ENCODE measurements around the gene GCLC. TPM values are rescaled to one million over a fixed set of nuclear protein-coding genes. Genes with fewer than 3 reads are reported as not detected.

Gene GCLC
- 10 to 100 TPM; 63.5 to 84.3 (median 71.7) TPM for total RNA-seq

DNA sequence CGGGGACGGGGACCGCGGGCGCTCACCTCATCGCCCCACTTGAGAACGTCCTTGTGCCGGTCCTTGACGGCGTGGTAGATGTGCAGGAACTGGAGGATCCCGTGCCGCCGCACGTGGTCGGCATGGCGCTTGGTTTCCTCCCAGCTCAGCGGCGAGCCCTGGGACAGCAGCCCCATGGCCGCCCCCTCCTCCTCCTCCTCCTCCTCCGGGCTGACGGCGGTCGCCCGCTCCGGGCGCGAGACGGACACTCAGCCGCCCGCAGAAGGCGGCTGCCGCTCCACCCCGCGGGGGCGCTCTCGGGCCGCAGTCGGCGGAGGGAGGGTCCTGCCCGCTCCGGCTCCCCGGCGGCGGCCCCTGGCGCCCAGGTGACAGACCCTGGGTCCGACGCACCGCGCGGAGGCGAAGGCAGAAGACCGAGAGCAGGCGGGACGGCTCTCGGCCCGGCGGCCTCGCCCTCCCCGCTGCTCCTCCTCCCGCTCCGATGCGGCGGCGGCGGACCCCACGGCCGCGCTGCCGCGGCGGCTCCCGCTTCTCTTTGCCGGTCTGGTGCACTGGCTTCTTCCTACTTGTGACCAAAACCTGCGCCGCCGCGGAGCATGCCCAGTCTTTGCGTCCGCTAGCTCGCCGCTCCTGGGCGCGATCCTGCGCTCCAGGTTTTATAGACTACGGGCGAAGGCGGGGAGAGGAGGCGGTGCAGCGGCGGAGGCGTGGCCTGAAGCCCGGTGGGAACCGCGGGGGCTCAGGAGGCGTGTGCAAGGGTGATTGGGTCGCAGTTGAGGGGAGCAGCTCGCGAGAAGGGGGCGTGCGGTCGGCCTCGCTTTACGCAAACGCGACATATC lies at the start of gene GCLC:
Gene GCLC, minus strand, starts transcription at position 632 of the 839 bp plus-strand sequence. Its CDS starts 456 bp downstream, at position 176.
- 0 to 9% methylated on average over 5 to 7 of the region's 105 CpGs for WGBS, 2 donors (ENCODE audit: low coverage in 1 of 2)
- peak within 1 kb of the TSS; percentile 94 to 98 (median 96) for H3K27ac ChIP-seq
- peaks cover 0 to 77% (median 13%) of the 10 kb centered on the region in 3 donors for H3K4me1 ChIP-seq
- peak; percentile 91 to 94 for TF ChIP-seq POLR2A (IDR thresholded peaks at IDR 0.05)
- TF ChIP-seq, protein P1, sequence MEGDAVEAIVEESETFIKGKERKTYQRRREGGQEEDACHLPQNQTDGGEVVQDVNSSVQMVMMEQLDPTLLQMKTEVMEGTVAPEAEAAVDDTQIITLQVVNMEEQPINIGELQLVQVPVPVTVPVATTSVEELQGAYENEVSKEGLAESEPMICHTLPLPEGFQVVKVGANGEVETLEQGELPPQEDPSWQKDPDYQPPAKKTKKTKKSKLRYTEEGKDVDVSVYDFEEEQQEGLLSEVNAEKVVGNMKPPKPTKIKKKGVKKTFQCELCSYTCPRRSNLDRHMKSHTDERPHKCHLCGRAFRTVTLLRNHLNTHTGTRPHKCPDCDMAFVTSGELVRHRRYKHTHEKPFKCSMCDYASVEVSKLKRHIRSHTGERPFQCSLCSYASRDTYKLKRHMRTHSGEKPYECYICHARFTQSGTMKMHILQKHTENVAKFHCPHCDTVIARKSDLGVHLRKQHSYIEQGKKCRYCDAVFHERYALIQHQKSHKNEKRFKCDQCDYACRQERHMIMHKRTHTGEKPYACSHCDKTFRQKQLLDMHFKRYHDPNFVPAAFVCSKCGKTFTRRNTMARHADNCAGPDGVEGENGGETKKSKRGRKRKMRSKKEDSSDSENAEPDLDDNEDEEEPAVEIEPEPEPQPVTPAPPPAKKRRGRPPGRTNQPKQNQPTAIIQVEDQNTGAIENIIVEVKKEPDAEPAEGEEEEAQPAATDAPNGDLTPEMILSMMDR (IDR thresholded peaks at IDR 0.05) = peak; percentile 70 to 93 (median 73)
- TF ChIP-seq POLR2AphosphoS5 (IDR thresholded peaks at IDR 0.05) = peak; percentile 90
- TF ChIP-seq EP300 (IDR thresholded peaks at IDR 0.05) = no peak
- peak within 1 kb of the TSS; percentile 69 to 96 for H3K4me3 ChIP-seq
- no peaks in the 10 kb centered on the region for H3K27me3 ChIP-seq
- peak; percentile 81 for ATAC-seq
- no peaks in the 10 kb centered on the region for H3K9me3 ChIP-seq
- no peaks in the 10 kb centered on the region for H3K36me3 ChIP-seq

DNA sequence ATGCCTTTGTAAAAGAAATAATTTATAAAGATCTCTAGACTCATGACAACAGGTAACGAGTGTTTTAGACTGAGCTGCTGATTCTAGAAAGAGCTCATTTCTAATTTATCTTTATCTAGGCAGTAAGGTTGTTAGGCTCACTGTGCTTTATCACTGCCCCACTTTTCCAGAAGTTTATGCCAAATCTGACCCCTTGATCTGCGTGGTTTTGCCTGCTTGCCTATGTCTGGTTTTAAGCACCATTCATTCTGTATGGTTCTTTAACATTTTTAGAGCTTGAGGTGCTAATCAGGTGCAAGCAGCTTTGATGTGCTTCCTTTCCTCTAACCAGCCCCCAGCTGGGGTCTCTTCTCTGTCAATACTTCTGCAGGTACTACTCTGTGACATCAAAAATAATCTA lies 49.7 kb upstream of the GCLC start:
- ATAC-seq = no peak
- H3K36me3 ChIP-seq = no peaks in the 10 kb centered on the region
- H3K9me3 ChIP-seq = no peaks in the 10 kb centered on the region
- H3K27me3 ChIP-seq = no peaks in the 10 kb centered on the region
- H3K4me1 ChIP-seq = no peaks in the 10 kb centered on the region
- 60 to 81% methylated on average over 2 of the region's 2 CpGs for WGBS, 2 donors (ENCODE audit: low coverage in 1 of 2)
- no peak overlapping the region for H3K27ac ChIP-seq
- TF ChIP-seq EP300 (IDR thresholded peaks at IDR 0.05) (no peak), POLR2AphosphoS5 (IDR thresholded peaks at IDR 0.05) (no peak), POLR2A (IDR thresholded peaks at IDR 0.05) (no peak)
- TF ChIP-seq, protein P1 (IDR thresholded peaks at IDR 0.05) = no peak
- no peak overlapping the region for H3K4me3 ChIP-seq

DNA sequence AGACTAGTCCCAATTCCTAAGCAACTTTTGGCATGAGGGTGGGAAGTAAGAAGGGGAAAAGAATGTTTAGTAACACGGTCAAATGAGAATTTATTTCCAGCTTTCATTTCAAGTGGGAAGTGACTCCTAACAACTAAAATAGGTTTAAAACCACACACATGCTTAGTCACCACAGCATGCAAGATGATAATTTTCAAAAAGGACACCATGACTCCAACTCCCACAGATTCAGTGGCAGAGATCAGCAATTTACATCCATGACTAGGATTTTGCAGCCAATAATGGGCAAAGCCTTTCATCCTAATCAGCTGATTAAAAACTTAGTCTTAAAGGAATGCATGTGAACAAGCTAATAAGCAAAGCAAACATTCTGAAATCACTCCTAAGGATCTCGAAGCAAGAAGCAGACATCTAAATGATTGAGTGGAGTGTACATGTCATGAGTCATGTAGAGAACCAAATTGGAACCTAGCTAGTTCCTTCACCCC lies 48.1 kb upstream of the GCLC start:
- H3K4me3 ChIP-seq = no peak overlapping the region
- H3K36me3 ChIP-seq = no peaks in the 10 kb centered on the region
- no peaks in the 10 kb centered on the region for H3K27me3 ChIP-seq
- ATAC-seq = no peak
- H3K27ac ChIP-seq = no peak overlapping the region
- no peaks in the 10 kb centered on the region for H3K4me1 ChIP-seq
- TF ChIP-seq POLR2AphosphoS5 (IDR thresholded peaks at IDR 0.05) = no peak
- TF ChIP-seq POLR2A (IDR thresholded peaks at IDR 0.05) = no peak
- TF ChIP-seq, protein P1 (IDR thresholded peaks at IDR 0.05) = no peak
- no peak for TF ChIP-seq EP300 (IDR thresholded peaks at IDR 0.05)
- WGBS, 2 donors (ENCODE audit: low coverage in 1 of 2) = 44 to 65% methylated on average over 2 of the region's 2 CpGs
- H3K9me3 ChIP-seq = no peaks in the 10 kb centered on the region

DNA sequence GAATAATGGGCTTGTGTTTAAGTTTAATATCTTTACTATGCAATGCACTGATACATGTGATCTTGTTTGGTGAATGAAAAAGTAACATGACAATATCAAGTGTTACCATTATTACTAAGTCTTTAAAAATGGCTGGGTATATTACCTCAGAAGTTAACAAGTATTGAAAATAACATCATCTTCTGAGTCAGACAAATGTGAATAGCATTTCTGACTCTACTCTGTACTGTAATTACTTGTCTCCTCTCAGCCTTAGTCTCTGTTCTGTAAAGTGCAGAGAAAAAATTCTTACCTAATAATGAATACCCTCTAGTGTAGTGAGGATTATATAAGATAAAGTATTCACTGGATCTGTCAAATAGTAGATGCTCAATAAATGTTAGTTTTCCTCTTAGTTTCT lies 47.0 kb upstream of the GCLC start:
- Histone ChIP-seq H3K4me3 (no peak overlapping the region), H3K9me3 (no peaks in the 10 kb centered on the region), H3K36me3 (no peaks in the 10 kb centered on the region), H3K27ac (no peak overlapping the region), H3K4me1 (no peaks in the 10 kb centered on the region), H3K27me3 (no peaks in the 10 kb centered on the region)
- no peak for TF ChIP-seq EP300 (IDR thresholded peaks at IDR 0.05)
- no peak for TF ChIP-seq POLR2A (IDR thresholded peaks at IDR 0.05)
- TF ChIP-seq, protein P1 (IDR thresholded peaks at IDR 0.05) = no peak
- TF ChIP-seq POLR2AphosphoS5 (IDR thresholded peaks at IDR 0.05) = no peak
- no peak for ATAC-seq
